HCT116 (cell line): ENCODE results near the gene USP48. TPM values are rescaled to one million over a fixed set of nuclear protein-coding genes. Genes with fewer than 3 reads are reported as not detected.

ENCODE experiments used
- ATAC-seq: fragments of 200-7000 bp; cut with Tn5 transposase; 2 replicates; pipeline ENCODE4 v1.9.1; 2020; ENCODE audit warnings: mild to moderate bottlenecking, moderate library complexity
- BruUV-seq: library from RNA; stranded (reverse); fragments of 400-500 nt; replicated peaks from 2 replicates; lab custom pipeline; 2021; lab: Mats Ljungman, UMichigan
- CTCF ChIA-PET: fragments of 300-600 bp; sonication (Branson Sonifier 250); formaldehyde crosslinking; loops from one replicate; lab custom pipeline; 2021; ENCODE audit warnings: antibody characterized with exemption; lab: Charles Lee
- POLR2A ChIA-PET: fragments of 300-600, 350-600 bp; sonication (Branson Sonifier 250); formaldehyde crosslinking; loops from one replicate; lab custom pipeline; 2021; ENCODE audit warnings: antibody characterized with exemption; lab: Charles Lee
- RAD21 ChIA-PET, 2 experiments: fragments of 300-600 bp; sonication (Branson Sonifier 250); formaldehyde crosslinking; loops; one replicate each; lab custom pipeline; 2023; ENCODE audit warnings: low total read pairs in 2 of 2; ENCODE audit not compliant: uncharacterized antibody in 2 of 2, unreplicated experiment in 2 of 2, low non-redundant PET in 1 of 2; lab: Charles Lee
- DNase-seq: peaks from one replicate; pipeline ENCODE4 v3.0.0-alpha.2; 2010; ENCODE audit warnings: low read depth, low spot score
- H2AFZ ChIP-seq: fragments of 200-600 bp; shearing (Covaris generic), sonication (generic); 2 replicates; pipeline ENCODE4 v1.6.1; 2017; ENCODE audit warnings: low read depth, mixed run types, mixed read lengths, antibody characterized with exemption, low read length; ENCODE audit not compliant: poor library complexity, severe bottlenecking
- H3K27ac ChIP-seq: 2 replicates; pipeline ENCODE4 v1.5.1; 2012; ENCODE audit warnings: low read depth, low read length
- H3K27me3 ChIP-seq: fragments of 200-600 bp; sonication (generic); 2 replicates; pipeline ENCODE4 v1.6.1; 2016; ENCODE audit warnings: mixed run types, low read length, mixed read lengths; ENCODE audit not compliant: insufficient read depth
- H3K36me3 ChIP-seq, 2 experiments: fragments of 200-500 bp in 1 of 2; fragments of 200-600 bp in 1 of 2; sonication (Bioruptor generic) in 1 of 2; sonication (generic) in 1 of 2; 2 replicates each; pipeline versions ENCODE4 v1.5.1 to v1.6.1; 2014 to 2016; ENCODE audit warnings: low read length in 2 of 2, inconsistent platforms in 1 of 2, mixed read lengths in 1 of 2, mixed run types in 1 of 2; ENCODE audit not compliant: insufficient read depth in 2 of 2, control insufficient read depth in 1 of 2
- H3K4me1 ChIP-seq, 2 experiments: fragments of 200-600 bp in 1 of 2; sonication (generic) in 1 of 2; 2 replicates each; pipeline versions ENCODE4 v1.5.1 to v1.6.1; 2012 to 2017; ENCODE audit warnings: low read length in 2 of 2, inconsistent platforms in 1 of 2, mild to moderate bottlenecking in 1 of 2, mixed read lengths in 1 of 2, mixed run types in 1 of 2, moderate library complexity in 1 of 2; ENCODE audit not compliant: insufficient read depth in 2 of 2, control insufficient read depth in 1 of 2
- H3K4me2 ChIP-seq: fragments of 200-600 bp; sonication (generic); 2 replicates; pipeline ENCODE4 v1.6.1; 2017; ENCODE audit warnings: mixed run types, low read length, mixed read lengths
- H3K4me3 ChIP-seq, 2 experiments: fragments of 200-600 bp in 1 of 2; sonication (generic) in 1 of 2; replicated peaks in 1 of 2; 2 replicates each; pipeline ENCODE4 v1.5.1; 2011 to 2016; ENCODE audit warnings: low read length in 2 of 2, control low read depth in 1 of 2, low read depth in 1 of 2, mild to moderate bottlenecking in 1 of 2, mixed read lengths in 1 of 2, mixed run types in 1 of 2
- H3K79me2 ChIP-seq: fragments of 200-600 bp; sonication (generic); 2 replicates; pipeline ENCODE4 v1.6.1; 2017; ENCODE audit warnings: mild to moderate bottlenecking, mixed run types, low read length, moderate library complexity, mixed read lengths; ENCODE audit not compliant: insufficient read depth
- H3K9ac ChIP-seq: fragments of 200-600 bp; sonication (generic); 2 replicates; pipeline ENCODE4 v1.6.1; 2016; ENCODE audit warnings: low read length, mixed read lengths
- H3K9me2 ChIP-seq: fragments of 200-600 bp; sonication (generic), shearing (Covaris generic); 2 replicates; pipeline ENCODE4 v1.6.1; 2017; ENCODE audit warnings: mixed run types, mild to moderate bottlenecking, moderate library complexity; ENCODE audit not compliant: insufficient read depth
- H3K9me3 ChIP-seq, 2 experiments: fragments of 200-500 bp in 1 of 2; fragments of 200-600 bp in 1 of 2; sonication (Bioruptor generic) in 1 of 2; sonication (generic) in 1 of 2; 2 replicates each; pipeline ENCODE4 v1.6.1; 2014 to 2017; ENCODE audit warnings: low read length in 2 of 2, mixed read lengths in 2 of 2, inconsistent platforms in 1 of 2, low read depth in 1 of 2, mild to moderate bottlenecking in 1 of 2, mixed run types in 1 of 2, moderate library complexity in 1 of 2; ENCODE audit not compliant: control insufficient read depth in 1 of 2, insufficient read depth in 1 of 2
- H4K20me1 ChIP-seq: fragments of 200-600 bp; sonication (generic), shearing (Covaris generic); 2 replicates; pipeline ENCODE4 v1.6.1; 2017; ENCODE audit warnings: mixed run types, mild to moderate bottlenecking, moderate library complexity; ENCODE audit not compliant: insufficient read depth
- CBX3 ChIP-seq: IDR thresholded peaks from 2 replicates; pipeline ENCODE4 v1.6.1; 2012; ENCODE audit warnings: low read depth
- EGR1 ChIP-seq: IDR thresholded peaks from 2 replicates; pipeline ENCODE4 v1.6.1; 2012; ENCODE audit warnings: low read depth
- POLR2AphosphoS5 ChIP-seq: IDR thresholded peaks from 2 replicates; pipeline ENCODE4 v1.6.1; 2011; ENCODE audit warnings: mild to moderate bottlenecking, low read depth, low read length, moderate library complexity
- RAD21 ChIP-seq: IDR thresholded peaks from 2 replicates; pipeline ENCODE4 v1.6.1; 2012; ENCODE audit warnings: low read depth, mild to moderate bottlenecking
- SP1 ChIP-seq: IDR thresholded peaks from 2 replicates; pipeline ENCODE4 v1.6.1; 2012; ENCODE audit warnings: low read depth
- TCF7L2 ChIP-seq: IDR thresholded peaks from 2 replicates; pipeline ENCODE4 v1.7.0; 2011; ENCODE audit warnings: borderline replicate concordance, inconsistent platforms; ENCODE audit not compliant: insufficient read depth, insufficient read length; ENCODE audit errors: extremely low read depth
- intact Hi-C: fragments of 100-400 bp; cut with micrococcal nuclease; formaldehyde crosslinking; loops from 2 replicates; pipeline ENCODE4 v1.10.0; 2022
- total RNA-seq: library from RNA; stranded (reverse); gene quantifications from one replicate; pipeline ENCODE4 v1.2.1, GENCODE V29; 2021; ENCODE audit not compliant: unreplicated experiment
- TF ChIP-seq, protein P1 (sequence below): IDR thresholded peaks from 2 replicates; pipeline ENCODE4 v1.6.1; 2011; ENCODE audit warnings: mild to moderate bottlenecking, low read length, moderate library complexity; ENCODE audit not compliant: insufficient replicate concordance; ENCODE audit errors: extremely low read depth
- TF ChIP-seq, protein P2 (sequence below): IDR thresholded peaks from 2 replicates; pipeline ENCODE4 v1.6.1; 2012; ENCODE audit warnings: low read depth

USP48 gene
- total RNA-seq, 1 experiment from 2014 or later, result 54.8 TPM

DNA sequence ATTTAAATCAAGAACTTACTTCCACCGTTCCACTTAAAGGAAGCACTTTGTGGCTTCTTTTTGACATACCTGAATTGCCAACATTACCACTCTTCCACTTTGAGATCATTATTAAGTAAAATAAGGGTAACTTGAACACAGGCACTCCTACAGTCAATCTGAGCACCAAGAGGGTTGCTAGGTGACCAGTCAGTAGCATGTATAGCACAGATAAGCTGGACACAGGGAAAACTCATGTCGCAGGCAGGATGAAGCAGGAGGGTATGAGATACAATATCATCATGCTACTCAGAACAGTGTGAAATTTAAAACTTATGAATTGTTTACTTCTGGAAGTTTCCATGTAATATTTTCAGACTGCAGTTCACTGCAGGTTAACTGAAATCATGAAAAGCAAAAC is 66.8 kb downstream of the USP48 start:
- no TSS peak for BruUV-seq
- Histone ChIP-seq H3K9me3 (no peaks in the 10 kb centered on the region), H3K27me3 (no peaks in the 10 kb centered on the region), H2AFZ (no peak overlapping the region), H3K79me2 (no peaks in the 10 kb centered on the region), H3K36me3 (peaks cover 11 to 19% of the 10 kb centered on the region in 2 experiments; a peak in 3 of 4 replicates), H3K9me2 (no peaks in the 10 kb centered on the region), H3K9ac (no peak overlapping the region), H3K4me1 (no peaks in the 10 kb centered on the region), H3K4me3 (no peak overlapping the region), H3K4me2 (no peak overlapping the region), H4K20me1 (no peaks in the 10 kb centered on the region; the same call in 1 of the 2 replicates), H3K27ac (no peak overlapping the region)
- intact Hi-C loops, result no loop called here
- RAD21 ChIA-PET, result no interaction called here
- DNase-seq (no peak), ATAC-seq (no peak)
- POLR2A ChIA-PET, result no interaction called here
- CTCF ChIA-PET, result no interaction called here
- no peak for TF ChIP-seq SP1
- TF ChIP-seq EGR1, result no peak
- no peak for TF ChIP-seq TCF7L2

DNA sequence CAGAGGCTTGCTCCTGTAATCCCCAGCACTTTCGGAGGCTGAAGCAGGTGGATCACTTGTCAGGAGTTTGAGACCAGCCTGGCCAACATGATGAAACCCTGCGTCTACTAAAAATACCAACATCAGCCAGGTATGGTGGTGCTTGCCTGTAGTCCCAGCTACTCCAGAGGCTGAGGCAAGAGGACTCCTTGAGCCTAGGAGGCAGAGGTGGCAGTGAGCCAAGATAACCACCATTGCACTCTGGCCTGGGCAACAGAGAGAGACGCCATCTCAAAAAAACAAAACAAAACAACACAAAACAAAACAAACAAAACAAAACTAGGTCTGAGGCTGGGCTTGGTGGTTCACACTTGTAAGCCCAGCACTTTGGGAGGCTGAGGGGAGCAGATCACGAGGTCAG is 75.1 kb downstream of the USP48 start:
- no peaks in the 10 kb centered on the region for H3K27me3 ChIP-seq
- no peak overlapping the region for H2AFZ ChIP-seq
- H3K9ac ChIP-seq, result no peak overlapping the region
- no peaks in the 10 kb centered on the region for H3K4me1 ChIP-seq
- intact Hi-C loops, result no loop called here
- H3K9me2 ChIP-seq, result no peaks in the 10 kb centered on the region
- RAD21 ChIA-PET, result no interaction called here
- TF ChIP-seq POLR2AphosphoS5 (no peak), CBX3 (no peak), RAD21 (no peak)
- TF ChIP-seq, protein P1, sequence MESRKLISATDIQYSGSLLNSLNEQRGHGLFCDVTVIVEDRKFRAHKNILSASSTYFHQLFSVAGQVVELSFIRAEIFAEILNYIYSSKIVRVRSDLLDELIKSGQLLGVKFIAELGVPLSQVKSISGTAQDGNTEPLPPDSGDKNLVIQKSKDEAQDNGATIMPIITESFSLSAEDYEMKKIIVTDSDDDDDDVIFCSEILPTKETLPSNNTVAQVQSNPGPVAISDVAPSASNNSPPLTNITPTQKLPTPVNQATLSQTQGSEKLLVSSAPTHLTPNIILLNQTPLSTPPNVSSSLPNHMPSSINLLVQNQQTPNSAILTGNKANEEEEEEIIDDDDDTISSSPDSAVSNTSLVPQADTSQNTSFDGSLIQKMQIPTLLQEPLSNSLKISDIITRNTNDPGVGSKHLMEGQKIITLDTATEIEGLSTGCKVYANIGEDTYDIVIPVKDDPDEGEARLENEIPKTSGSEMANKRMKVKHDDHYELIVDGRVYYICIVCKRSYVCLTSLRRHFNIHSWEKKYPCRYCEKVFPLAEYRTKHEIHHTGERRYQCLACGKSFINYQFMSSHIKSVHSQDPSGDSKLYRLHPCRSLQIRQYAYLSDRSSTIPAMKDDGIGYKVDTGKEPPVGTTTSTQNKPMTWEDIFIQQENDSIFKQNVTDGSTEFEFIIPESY, result no peak
- TF ChIP-seq, protein P2, sequence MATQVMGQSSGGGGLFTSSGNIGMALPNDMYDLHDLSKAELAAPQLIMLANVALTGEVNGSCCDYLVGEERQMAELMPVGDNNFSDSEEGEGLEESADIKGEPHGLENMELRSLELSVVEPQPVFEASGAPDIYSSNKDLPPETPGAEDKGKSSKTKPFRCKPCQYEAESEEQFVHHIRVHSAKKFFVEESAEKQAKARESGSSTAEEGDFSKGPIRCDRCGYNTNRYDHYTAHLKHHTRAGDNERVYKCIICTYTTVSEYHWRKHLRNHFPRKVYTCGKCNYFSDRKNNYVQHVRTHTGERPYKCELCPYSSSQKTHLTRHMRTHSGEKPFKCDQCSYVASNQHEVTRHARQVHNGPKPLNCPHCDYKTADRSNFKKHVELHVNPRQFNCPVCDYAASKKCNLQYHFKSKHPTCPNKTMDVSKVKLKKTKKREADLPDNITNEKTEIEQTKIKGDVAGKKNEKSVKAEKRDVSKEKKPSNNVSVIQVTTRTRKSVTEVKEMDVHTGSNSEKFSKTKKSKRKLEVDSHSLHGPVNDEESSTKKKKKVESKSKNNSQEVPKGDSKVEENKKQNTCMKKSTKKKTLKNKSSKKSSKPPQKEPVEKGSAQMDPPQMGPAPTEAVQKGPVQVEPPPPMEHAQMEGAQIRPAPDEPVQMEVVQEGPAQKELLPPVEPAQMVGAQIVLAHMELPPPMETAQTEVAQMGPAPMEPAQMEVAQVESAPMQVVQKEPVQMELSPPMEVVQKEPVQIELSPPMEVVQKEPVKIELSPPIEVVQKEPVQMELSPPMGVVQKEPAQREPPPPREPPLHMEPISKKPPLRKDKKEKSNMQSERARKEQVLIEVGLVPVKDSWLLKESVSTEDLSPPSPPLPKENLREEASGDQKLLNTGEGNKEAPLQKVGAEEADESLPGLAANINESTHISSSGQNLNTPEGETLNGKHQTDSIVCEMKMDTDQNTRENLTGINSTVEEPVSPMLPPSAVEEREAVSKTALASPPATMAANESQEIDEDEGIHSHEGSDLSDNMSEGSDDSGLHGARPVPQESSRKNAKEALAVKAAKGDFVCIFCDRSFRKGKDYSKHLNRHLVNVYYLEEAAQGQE, result no peak
- peaks cover 0 to 4% of the 10 kb centered on the region in 2 experiments; a peak in 2 of 4 replicates for H3K36me3 ChIP-seq
- ATAC-seq (no peak), DNase-seq (no peak)
- H3K4me3 ChIP-seq, result no peak overlapping the region
- H3K79me2 ChIP-seq, result no peaks in the 10 kb centered on the region
- no TSS peak for BruUV-seq
- H3K9me3 ChIP-seq, result no peaks in the 10 kb centered on the region
- POLR2A ChIA-PET, result no interaction called here
- CTCF ChIA-PET, result no interaction called here
- H3K4me2 ChIP-seq, result no peak overlapping the region
- no peaks in the 10 kb centered on the region for H4K20me1 ChIP-seq
- no peak overlapping the region for H3K27ac ChIP-seq
